Measurements from ENCODE around the gene SIRPB2. TPM values are rescaled to one million over a fixed set of nuclear protein-coding genes. Genes with fewer than 3 reads are reported as not detected.
A peak's percentile ranks its signal among the peaks of the same experiment; 100 is the strongest.

SIRPB2 gene
- total and polyA plus RNA-seq, 10 of the 15 experiments (the other 5 are each of a cell fraction or from before 2014, with no cell fraction given), result not detected

DNA sequence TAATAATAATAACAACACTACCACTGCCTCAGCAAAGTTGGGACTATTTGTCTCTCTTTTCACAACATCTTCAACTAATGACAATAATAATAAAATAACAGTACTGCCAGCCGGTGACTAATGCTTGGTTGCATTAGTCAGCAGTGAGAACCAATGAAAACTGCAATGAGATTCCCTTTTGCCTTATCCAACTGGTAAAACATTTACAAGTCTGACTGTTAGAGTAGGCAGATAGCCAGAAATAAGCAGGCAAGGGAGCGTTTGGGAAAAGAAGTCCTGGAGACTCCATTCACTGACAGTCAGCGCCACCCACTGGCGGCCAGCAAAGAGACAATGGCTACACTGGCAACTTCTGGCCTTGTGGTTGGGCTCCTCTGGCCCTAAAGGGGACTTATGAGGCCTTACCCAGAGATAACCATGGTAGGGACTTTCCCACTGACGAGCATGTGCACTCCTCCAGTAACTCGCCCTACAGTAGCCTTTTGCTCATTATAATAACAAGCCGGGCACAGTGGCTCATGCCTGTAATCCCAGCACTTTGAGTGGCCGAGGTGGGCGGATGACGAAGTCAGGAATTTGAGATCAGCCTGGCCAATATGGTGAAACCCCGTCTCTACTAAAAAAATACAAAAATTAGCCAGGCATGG is 21.2 kb downstream of the SIRPB2 start:
- H3K27ac ChIP-seq (ENCODE audit: control insufficient read depth, insufficient read depth), result no peak overlapping the region
- in situ Hi-C loops (cut with MboI) (no loop called here), intact Hi-C loops (cut with micrococcal nuclease; ENCODE audit: unreplicated experiment) (loop anchor here (1.0 kb wide), 1 partner anchor 33 kb away; no protein-coding TSS in a partner anchor)
- ChIA-PET POLR2A (no interaction called here), RAD21 (ENCODE audit: unreplicated experiment) (interaction anchor here (0.6 to 1.8 kb wide), 3 partner anchors 31 to 307 kb away, joined by 3 to 7 read pairs (median 6); no protein-coding TSS in a partner anchor), CTCF (interaction anchor here (0.7 to 4.8 kb wide), 5 partner anchors 12 to 307 kb away, joined by 3 to 54 read pairs (median 29); no protein-coding TSS in a partner anchor), SMC1A (ENCODE audit: uncharacterized antibody, unreplicated experiment) (interaction anchor here (0.8 to 4.4 kb wide), 5 partner anchors 9 to 69 kb away, joined by 3 to 24 read pairs (median 4); no protein-coding TSS in a partner anchor)
- peak; percentile 84 for ATAC-seq
- no TSS peak for BruUV-seq (replicated peaks)
- peaks cover 11% of the 10 kb centered on the region for H3K4me1 ChIP-seq (ENCODE audit: control insufficient read depth, insufficient read depth, low read length)
- no peaks in the 10 kb centered on the region for H3K9me3 ChIP-seq (replicated peaks; ENCODE audit: control insufficient read depth, insufficient read depth, low read length)
- no peak overlapping the region for H3K4me3 ChIP-seq
- H3K36me3 ChIP-seq (ENCODE audit: control insufficient read depth in 2 of 2, insufficient read depth in 2 of 2, low read length in 1 of 2), result no peaks in the 10 kb centered on the region
- H3K9ac ChIP-seq (ENCODE audit: control insufficient read depth, insufficient read depth, low read length), result no peak overlapping the region
- H3K79me2 ChIP-seq (ENCODE audit: control insufficient read depth, insufficient read depth, low read length), result peaks cover 15% of the 10 kb centered on the region
- no peaks in the 10 kb centered on the region; a peak in 1 of 4 replicates for H3K27me3 ChIP-seq (replicated peaks in 1 of 2; ENCODE audit: control insufficient read depth in 2 of 2, insufficient read depth in 2 of 2, low read length in 1 of 2)
- H2AFZ ChIP-seq (ENCODE audit: control insufficient read depth, low read depth, low read length), result no peak overlapping the region
- WGBS (ENCODE audit: insufficient coverage, insufficient replicate concordance, low lambda C conversion rate, missing lambda C conversion rate), result 19% methylated on average over 11 of the region's 11 CpGs
- H4K20me1 ChIP-seq (ENCODE audit: control insufficient read depth, insufficient read depth), result peaks cover 2% of the 10 kb centered on the region
- DNase-seq (ENCODE audit: low read depth, low spot score), result peak; percentile 39
- no peak overlapping the region for H3K4me2 ChIP-seq (ENCODE audit: control insufficient read depth, insufficient read depth)
- FAIRE-seq, result peak; percentile 81
- TF ChIP-seq IKZF1 (conservative IDR thresholded peaks at IDR 0.05), result peak; percentile 47
- TF ChIP-seq EP300 (IDR thresholded peaks at IDR 0.05; ENCODE audit: borderline replicate concordance in 1 of 2, control insufficient read depth in 1 of 2, low read depth in 2 of 2, low read length in 2 of 2), result no peak
- peak; percentile 35; the same call in 1 of the 2 replicates for TF ChIP-seq NR2F1 (conservative IDR thresholded peaks at IDR 0.05)
- TF ChIP-seq TBL1XR1 (IDR thresholded peaks at IDR 0.05; ENCODE audit: low read depth, low read length), result no peak
- TF ChIP-seq ZBED1 (IDR thresholded peaks at IDR 0.05; ENCODE audit: borderline replicate concordance), result no peak
- peak; percentile 75 for TF ChIP-seq RELA (IDR thresholded peaks at IDR 0.05; ENCODE audit: borderline replicate concordance, partially characterized antibody)
- TF ChIP-seq, protein P1, sequence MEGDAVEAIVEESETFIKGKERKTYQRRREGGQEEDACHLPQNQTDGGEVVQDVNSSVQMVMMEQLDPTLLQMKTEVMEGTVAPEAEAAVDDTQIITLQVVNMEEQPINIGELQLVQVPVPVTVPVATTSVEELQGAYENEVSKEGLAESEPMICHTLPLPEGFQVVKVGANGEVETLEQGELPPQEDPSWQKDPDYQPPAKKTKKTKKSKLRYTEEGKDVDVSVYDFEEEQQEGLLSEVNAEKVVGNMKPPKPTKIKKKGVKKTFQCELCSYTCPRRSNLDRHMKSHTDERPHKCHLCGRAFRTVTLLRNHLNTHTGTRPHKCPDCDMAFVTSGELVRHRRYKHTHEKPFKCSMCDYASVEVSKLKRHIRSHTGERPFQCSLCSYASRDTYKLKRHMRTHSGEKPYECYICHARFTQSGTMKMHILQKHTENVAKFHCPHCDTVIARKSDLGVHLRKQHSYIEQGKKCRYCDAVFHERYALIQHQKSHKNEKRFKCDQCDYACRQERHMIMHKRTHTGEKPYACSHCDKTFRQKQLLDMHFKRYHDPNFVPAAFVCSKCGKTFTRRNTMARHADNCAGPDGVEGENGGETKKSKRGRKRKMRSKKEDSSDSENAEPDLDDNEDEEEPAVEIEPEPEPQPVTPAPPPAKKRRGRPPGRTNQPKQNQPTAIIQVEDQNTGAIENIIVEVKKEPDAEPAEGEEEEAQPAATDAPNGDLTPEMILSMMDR (IDR thresholded peaks at IDR 0.05 in 2 of 3, conservative IDR thresholded peaks at IDR 0.05 in 1 of 3; ENCODE audit: control insufficient read depth in 2 of 3, extremely low read depth in 1 of 3, insufficient read depth in 1 of 3, low read depth in 3 of 3, low read length in 3 of 3), result peak; percentile 69 to 79 (median 77)
- TF ChIP-seq POLR2A (IDR thresholded peaks at IDR 0.05; ENCODE audit: low read depth, low read length), result no peak
- no peak for TF ChIP-seq ASH2L (IDR thresholded peaks at IDR 0.05; ENCODE audit: borderline replicate concordance, low read depth)
- TF ChIP-seq, protein P2, sequence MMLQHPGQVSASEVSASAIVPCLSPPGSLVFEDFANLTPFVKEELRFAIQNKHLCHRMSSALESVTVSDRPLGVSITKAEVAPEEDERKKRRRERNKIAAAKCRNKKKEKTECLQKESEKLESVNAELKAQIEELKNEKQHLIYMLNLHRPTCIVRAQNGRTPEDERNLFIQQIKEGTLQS (IDR thresholded peaks at IDR 0.05; ENCODE audit: borderline replicate concordance, extremely low read depth, low read depth, low read length), result no peak
- peak in 1 of 2 experiments; percentile 63; a peak in 1 of 4 replicates for TF ChIP-seq BHLHE40 (IDR thresholded peaks at IDR 0.05; ENCODE audit: borderline replicate concordance in 1 of 2, low read depth in 2 of 2, low read length in 1 of 2)
- TF ChIP-seq MTA2 (IDR thresholded peaks at IDR 0.05; ENCODE audit: low read depth), result peak; percentile 46
- peak; percentile 66; the same call in 1 of the 2 replicates for TF ChIP-seq HDGF (IDR thresholded peaks at IDR 0.05)
- peak; percentile 6; the same call in 1 of the 2 replicates for TF ChIP-seq FOXK2 (IDR thresholded peaks at IDR 0.05)
- peak; percentile 63; the same call in 1 of the 2 replicates for TF ChIP-seq SMARCA5 (IDR thresholded peaks at IDR 0.05)
- no peak for TF ChIP-seq ZNF592 (IDR thresholded peaks at IDR 0.05)
- no peak for TF ChIP-seq YBX1 (IDR thresholded peaks at IDR 0.05)
- TF ChIP-seq RAD21 (IDR thresholded peaks at IDR 0.05; ENCODE audit: insufficient read depth, low read depth, low read length), result peak; percentile 52

Measured in GM12878 (cell line).